Astrocyte (in vitro differentiated cells and primary cell): Measurements from ENCODE around the gene SLC43A2. TPM values are rescaled to one million over a fixed set of nuclear protein-coding genes. Genes with fewer than 3 reads are reported as not detected.

Experiments used
- DNase-seq: peaks from one replicate; pipeline ENCODE4 v3.0.0-alpha.2; 2010; ENCODE audit warnings: low read depth
- FAIRE-seq: peaks from 2 replicates; lab custom pipeline; 2011; peaks lifted over from hg19 to GRCh38; lab: Jason Lieb, UNC
- H2AFZ ChIP-seq: 2 replicates; pipeline ENCODE4 v1.6.0; 2012; ENCODE audit warnings: low read depth, low read length, inconsistent platforms
- H3K27ac ChIP-seq: 2 replicates; pipeline ENCODE4 v1.5.1; 2011; ENCODE audit warnings: low read depth, low read length, inconsistent platforms
- H3K27me3 ChIP-seq: 2 replicates; pipeline ENCODE4 v1.6.0; 2011; ENCODE audit warnings: low read length, inconsistent platforms; ENCODE audit not compliant: insufficient read depth
- H3K36me3 ChIP-seq: 2 replicates; pipeline ENCODE4 v1.5.1; 2011; ENCODE audit warnings: low read length, inconsistent platforms; ENCODE audit not compliant: insufficient read depth
- H3K4me1 ChIP-seq: 2 replicates; pipeline ENCODE4 v1.5.1; 2011; ENCODE audit warnings: low read length, inconsistent platforms; ENCODE audit not compliant: insufficient read depth
- H3K4me2 ChIP-seq: 2 replicates; pipeline ENCODE4 v1.6.0; 2012; ENCODE audit warnings: low read length, inconsistent platforms
- H3K4me3 ChIP-seq: 2 replicates; pipeline ENCODE4 v1.5.1; 2011; ENCODE audit warnings: low read depth, mild to moderate bottlenecking, low read length, inconsistent platforms; ENCODE audit not compliant: insufficient read depth
- H3K79me2 ChIP-seq: 2 replicates; pipeline ENCODE4 v1.6.0; 2012; ENCODE audit warnings: mild to moderate bottlenecking, low read length, inconsistent platforms; ENCODE audit not compliant: insufficient read depth
- H3K9ac ChIP-seq: 2 replicates; pipeline ENCODE4 v1.6.0; 2012; ENCODE audit warnings: mild to moderate bottlenecking, low read length, inconsistent platforms
- H3K9me3 ChIP-seq: 2 replicates; pipeline ENCODE4 v1.5.1; 2012; ENCODE audit warnings: low read depth, mild to moderate bottlenecking, low read length, inconsistent platforms; ENCODE audit not compliant: insufficient read depth
- H4K20me1 ChIP-seq: 2 replicates; pipeline ENCODE4 v1.6.0; 2012; ENCODE audit warnings: low read length, inconsistent platforms; ENCODE audit not compliant: insufficient read depth
- H3K27ac Mint-ChIP-seq: one replicate; pipeline ENCODE4 v1.8.0; 2021; ENCODE audit warnings: mild to moderate bottlenecking, mixed read lengths; ENCODE audit not compliant: unreplicated experiment
- H3K27me3 Mint-ChIP-seq: one replicate; pipeline ENCODE4 v1.8.0; 2021; ENCODE audit warnings: low read depth, mixed read lengths; ENCODE audit not compliant: unreplicated experiment
- H3K36me3 Mint-ChIP-seq: one replicate; pipeline ENCODE4 v1.8.0; 2021; ENCODE audit warnings: low read depth, mixed read lengths; ENCODE audit not compliant: unreplicated experiment
- H3K4me1 Mint-ChIP-seq: one replicate; pipeline ENCODE4 v1.8.0; 2021; ENCODE audit warnings: low read depth, mixed read lengths; ENCODE audit not compliant: unreplicated experiment
- H3K4me3 Mint-ChIP-seq: one replicate; pipeline ENCODE4 v1.8.0; 2021; ENCODE audit warnings: mild to moderate bottlenecking, moderate library complexity, mixed read lengths; ENCODE audit not compliant: unreplicated experiment
- H3K9me3 Mint-ChIP-seq: one replicate; pipeline ENCODE4 v1.8.0; 2021; ENCODE audit warnings: mild to moderate bottlenecking, mixed read lengths; ENCODE audit not compliant: unreplicated experiment
- CTCF ChIP-seq: IDR thresholded peaks from 2 replicates; pipeline ENCODE4 v1.5.1; 2011; ENCODE audit warnings: low read depth, mild to moderate bottlenecking, inconsistent platforms, low read length, moderate library complexity; ENCODE audit not compliant: insufficient read depth
- EZH2 ChIP-seq: IDR thresholded peaks from 2 replicates; pipeline ENCODE4 v1.6.1; 2012; ENCODE audit warnings: mild to moderate bottlenecking, low read length, inconsistent platforms; ENCODE audit not compliant: insufficient read depth
- total RNA-seq: library from RNA; stranded (reverse); gene quantifications from 2 replicates; pipeline ENCODE4 v1.2.1, GENCODE V29; 2021

SLC43A2 gene
- total RNA-seq, 1 donor from 2014 or later: 17.9 TPM

GRCh38 chr17:1630662-1631061 is 2.0 kb upstream of the SLC43A2 start:
- H2AFZ ChIP-seq: no peak overlapping the region
- no peaks in the 10 kb centered on the region for H3K79me2 ChIP-seq
- DNase-seq: no peak
- no peaks in the 10 kb centered on the region for H3K36me3 Mint-ChIP-seq
- TF ChIP-seq CTCF (no peak), EZH2 (no peak)
- H3K27ac Mint-ChIP-seq: no peak overlapping the region
- H3K27ac ChIP-seq: no peak overlapping the region
- peaks cover 9% of the 10 kb centered on the region for H3K4me1 ChIP-seq
- H3K9me3 ChIP-seq: no peaks in the 10 kb centered on the region
- no peaks in the 10 kb centered on the region for H3K9me3 Mint-ChIP-seq
- H3K9ac ChIP-seq: no peak overlapping the region
- H3K27me3 ChIP-seq: no peaks in the 10 kb centered on the region
- H3K4me3 ChIP-seq: no peak overlapping the region
- H4K20me1 ChIP-seq: peaks cover 11% of the 10 kb centered on the region
- no peak overlapping the region for H3K4me2 ChIP-seq
- no peaks in the 10 kb centered on the region for H3K36me3 ChIP-seq
- peaks cover 8% of the 10 kb centered on the region for H3K27me3 Mint-ChIP-seq
- no peak for FAIRE-seq
- H3K4me3 Mint-ChIP-seq: peak overlapping the region; percentile 82
- peaks cover 5% of the 10 kb centered on the region for H3K4me1 Mint-ChIP-seq

DNA sequence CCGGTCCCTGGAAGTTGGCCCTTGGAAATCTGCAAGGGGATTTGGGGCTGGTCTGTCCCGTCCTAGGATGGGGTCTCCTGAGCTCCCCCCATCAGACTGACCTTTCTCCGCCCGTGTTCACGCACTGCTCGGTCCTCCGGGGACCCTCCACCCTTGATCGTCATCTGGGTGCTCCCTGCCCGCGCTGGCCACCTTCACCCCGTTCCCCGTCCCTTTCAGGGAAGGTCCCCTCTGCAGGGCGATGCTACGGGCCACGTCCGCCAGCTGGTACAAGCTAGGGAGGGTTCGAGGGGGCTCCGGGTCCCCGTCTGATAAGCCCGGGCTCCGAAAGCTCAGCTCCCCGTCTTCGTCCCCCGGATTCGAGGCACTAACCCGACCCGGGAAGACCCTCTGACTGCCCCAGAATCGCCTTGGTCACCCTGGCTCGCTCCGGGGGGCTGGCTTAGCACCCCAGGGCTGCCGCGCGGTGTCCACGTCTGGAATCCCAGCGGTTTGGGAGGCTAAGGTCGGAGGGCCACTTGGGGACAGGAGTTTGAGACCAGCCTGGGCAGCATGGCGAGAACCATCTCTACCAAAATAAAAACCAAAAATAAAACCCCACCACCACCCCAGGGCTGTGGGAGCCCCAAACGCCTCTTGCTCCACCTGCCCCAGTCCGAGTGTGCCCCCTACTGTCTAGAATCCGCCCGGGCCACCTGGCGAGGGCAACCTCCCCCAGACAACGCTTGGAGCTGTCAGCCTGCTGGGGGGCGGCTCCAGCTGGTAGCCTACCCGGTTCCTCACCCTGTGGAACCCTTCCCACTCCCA is 1.1 kb upstream of the SLC43A2 start:
- no peak overlapping the region for H3K27ac ChIP-seq
- FAIRE-seq: no peak
- peak overlapping the region; percentile 99 for H2AFZ ChIP-seq

More for the DNA sequence above, 1.1 kb upstream of the SLC43A2 start:
- peak overlapping the region; percentile 88 for H3K9ac ChIP-seq
- no peaks in the 10 kb centered on the region for H3K79me2 ChIP-seq
- H3K27ac Mint-ChIP-seq: peak overlapping the region; percentile 58
- peaks cover 8% of the 10 kb centered on the region for H3K27me3 Mint-ChIP-seq
- no peaks in the 10 kb centered on the region for H3K36me3 ChIP-seq
- peak overlapping the region; percentile 100 for H3K4me2 ChIP-seq
- H3K9me3 Mint-ChIP-seq: no peaks in the 10 kb centered on the region
- peaks cover 9% of the 10 kb centered on the region for H3K4me1 ChIP-seq
- peak overlapping the region; percentile 82 for H3K4me3 Mint-ChIP-seq
- H3K4me3 ChIP-seq: peak overlapping the region; percentile 83
- peaks cover 18% of the 10 kb centered on the region for H4K20me1 ChIP-seq
- H3K9me3 ChIP-seq: no peaks in the 10 kb centered on the region
- TF ChIP-seq EZH2: no peak
- TF ChIP-seq CTCF: peak; percentile 31
- no peaks in the 10 kb centered on the region for H3K27me3 ChIP-seq
- no peaks in the 10 kb centered on the region for H3K36me3 Mint-ChIP-seq
- no peak for DNase-seq
- H3K4me1 Mint-ChIP-seq: peaks cover 9% of the 10 kb centered on the region
